ENCODE data around the gene AQR.

The AQR gene

GRCh38 chr15:34900748-34901147 is 68.8 kb downstream of the AQR start:
- Histone ChIP-seq H3K18ac (ENCODE audit: low read length) (no peak overlapping the region), H4K8ac (ENCODE audit: low read depth, low read length) (no peak overlapping the region), H2BK12ac (ENCODE audit: low read length) (no peak overlapping the region), H3K9ac (ENCODE audit: low read length) (no peak overlapping the region), H3K14ac (ENCODE audit: low read length) (no peak overlapping the region), H4K91ac (ENCODE audit: low read depth, low read length) (no peak overlapping the region), H2AFZ (ENCODE audit: insufficient read depth, low read length, poor library complexity) (no peak overlapping the region), H2BK120ac (ENCODE audit: insufficient read depth, low read length, poor library complexity) (no peak overlapping the region), H2BK5ac (ENCODE audit: low read depth, low read length, poor library complexity) (no peak overlapping the region), H4K12ac (ENCODE audit: low read depth, low read length) (no peak overlapping the region), H3K36me3 (ENCODE audit: control insufficient read depth in 1 of 2, insufficient read depth in 2 of 2, low read length in 2 of 2) (peaks cover 12% of the 10 kb centered on the region in 2 experiments), H3K4me3 (ENCODE audit: low read depth, low read length) (no peak overlapping the region), H3K4ac (ENCODE audit: low read depth, low read length) (no peak overlapping the region), H3K79me1 (ENCODE audit: low read length) (no peaks in the 10 kb centered on the region), H2AK5ac (ENCODE audit: low read length) (no peak overlapping the region), H3K4me1 (ENCODE audit: control insufficient read depth in 1 of 2, insufficient read depth in 2 of 2, low read length in 2 of 2) (no peaks in the 10 kb centered on the region), H3K9me3 (ENCODE audit: insufficient read depth, low read depth, low read length) (no peaks in the 10 kb centered on the region), H3K4me2 (ENCODE audit: low read length) (no peak overlapping the region), H3K27me3 (ENCODE audit: insufficient read depth, low read length) (no peaks in the 10 kb centered on the region), H3K27ac (ENCODE audit: low read depth, low read length) (no peak overlapping the region), H3K23ac (ENCODE audit: low read length) (no peak overlapping the region), H3K79me2 (ENCODE audit: control insufficient read depth, insufficient read depth, low read length, poor library complexity) (no peaks in the 10 kb centered on the region)
- no CpG with 5 or more reads among the region's 7 CpGs for WGBS (ENCODE audit: extremely low coverage, insufficient coverage, insufficient read length)
- no peak for DNase-seq

- Histone ChIP-seq H3K23ac (ENCODE audit: low read length) (no peak overlapping the region), H3K79me2 (ENCODE audit: control insufficient read depth, insufficient read depth, low read length, poor library complexity) (no peaks in the 10 kb centered on the region)
These were observed 73.4 kb downstream of the AQR start for GRCh38 chr15:34896183-34896582.

GRCh38 chr15:34893967-34894366 is 75.6 kb downstream of the AQR start:
- H3K18ac ChIP-seq (ENCODE audit: low read length): no peak overlapping the region
- H3K4me2 ChIP-seq (ENCODE audit: low read length): no peak overlapping the region
- no peaks in the 10 kb centered on the region for H3K79me2 ChIP-seq (ENCODE audit: control insufficient read depth, insufficient read depth, low read length, poor library complexity)
- no peak overlapping the region for H2AK5ac ChIP-seq (ENCODE audit: low read length)
- no peak overlapping the region for H2BK5ac ChIP-seq (ENCODE audit: low read depth, low read length, poor library complexity)
- H3K4me3 ChIP-seq (ENCODE audit: low read depth, low read length): no peak overlapping the region
- no peak overlapping the region for H3K27ac ChIP-seq (ENCODE audit: low read depth, low read length)
- H3K4ac ChIP-seq (ENCODE audit: low read depth, low read length): no peak overlapping the region
- H3K14ac ChIP-seq (ENCODE audit: low read length): no peak overlapping the region
- H4K12ac ChIP-seq (ENCODE audit: low read depth, low read length): no peak overlapping the region
- H3K4me1 ChIP-seq (ENCODE audit: control insufficient read depth in 1 of 2, insufficient read depth in 2 of 2, low read length in 2 of 2): no peaks in the 10 kb centered on the region
- no peak overlapping the region for H3K23ac ChIP-seq (ENCODE audit: low read length)
- no peak overlapping the region for H4K91ac ChIP-seq (ENCODE audit: low read depth, low read length)
- no peak for DNase-seq
- no peak overlapping the region for H2BK12ac ChIP-seq (ENCODE audit: low read length)
- H4K8ac ChIP-seq (ENCODE audit: low read depth, low read length): no peak overlapping the region
- no peak overlapping the region for H2BK120ac ChIP-seq (ENCODE audit: insufficient read depth, low read length, poor library complexity)
- peaks cover 6% of the 10 kb centered on the region for H3K9me3 ChIP-seq (ENCODE audit: insufficient read depth, low read depth, low read length)
- H3K27me3 ChIP-seq (ENCODE audit: insufficient read depth, low read length): no peaks in the 10 kb centered on the region
- no peak overlapping the region for H3K9ac ChIP-seq (ENCODE audit: low read length)
- no peaks in the 10 kb centered on the region for H3K79me1 ChIP-seq (ENCODE audit: low read length)
- H2AFZ ChIP-seq (ENCODE audit: insufficient read depth, low read length, poor library complexity): no peak overlapping the region
- peaks cover 13 to 14% of the 10 kb centered on the region in 2 experiments for H3K36me3 ChIP-seq (ENCODE audit: control insufficient read depth in 1 of 2, insufficient read depth in 2 of 2, low read length in 2 of 2)

More at GRCh38 chr15:34896183-34896582, 73.4 kb downstream of the AQR start:
- Histone ChIP-seq H3K27me3 (ENCODE audit: insufficient read depth, low read length) (no peaks in the 10 kb centered on the region), H3K14ac (ENCODE audit: low read length) (no peak overlapping the region), H2BK5ac (ENCODE audit: low read depth, low read length, poor library complexity) (no peak overlapping the region), H3K9me3 (ENCODE audit: insufficient read depth, low read depth, low read length) (peaks cover 6% of the 10 kb centered on the region), H3K4ac (ENCODE audit: low read depth, low read length) (no peak overlapping the region), H3K9ac (ENCODE audit: low read length) (no peak overlapping the region), H3K18ac (ENCODE audit: low read length) (no peak overlapping the region), H2BK120ac (ENCODE audit: insufficient read depth, low read length, poor library complexity) (no peak overlapping the region), H3K79me1 (ENCODE audit: low read length) (no peaks in the 10 kb centered on the region), H4K12ac (ENCODE audit: low read depth, low read length) (no peak overlapping the region), H3K4me1 (ENCODE audit: control insufficient read depth in 1 of 2, insufficient read depth in 2 of 2, low read length in 2 of 2) (no peaks in the 10 kb centered on the region), H2AFZ (ENCODE audit: insufficient read depth, low read length, poor library complexity) (no peak overlapping the region), H2AK5ac (ENCODE audit: low read length) (no peak overlapping the region), H3K27ac (ENCODE audit: low read depth, low read length) (no peak overlapping the region), H4K91ac (ENCODE audit: low read depth, low read length) (no peak overlapping the region), H3K36me3 (ENCODE audit: control insufficient read depth in 1 of 2, insufficient read depth in 2 of 2, low read length in 2 of 2) (peaks cover 19 to 23% of the 10 kb centered on the region in 2 experiments), H2BK12ac (ENCODE audit: low read length) (no peak overlapping the region), H3K4me2 (ENCODE audit: low read length) (no peak overlapping the region), H3K4me3 (ENCODE audit: low read depth, low read length) (no peak overlapping the region), H4K8ac (ENCODE audit: low read depth, low read length) (no peak overlapping the region)
- no peak for DNase-seq
- WGBS (ENCODE audit: extremely low coverage, insufficient coverage, insufficient read length): no CpG with 5 or more reads among the region's 5 CpGs

- Histone ChIP-seq H4K12ac (ENCODE audit: low read depth, low read length) (no peak overlapping the region), H3K27me3 (ENCODE audit: insufficient read depth, low read length) (no peaks in the 10 kb centered on the region), H2BK5ac (ENCODE audit: low read depth, low read length, poor library complexity) (no peak overlapping the region), H3K14ac (ENCODE audit: low read length) (no peak overlapping the region), H2BK12ac (ENCODE audit: low read length) (no peak overlapping the region), H2BK120ac (ENCODE audit: insufficient read depth, low read length, poor library complexity) (no peak overlapping the region), H4K8ac (ENCODE audit: low read depth, low read length) (no peak overlapping the region), H3K4ac (ENCODE audit: low read depth, low read length) (no peak overlapping the region), H3K9me3 (ENCODE audit: insufficient read depth, low read depth, low read length) (peaks cover 6% of the 10 kb centered on the region), H2AFZ (ENCODE audit: insufficient read depth, low read length, poor library complexity) (no peak overlapping the region), H3K18ac (ENCODE audit: low read length) (peak overlapping the region; percentile 84), H3K23ac (ENCODE audit: low read length) (no peak overlapping the region), H3K4me3 (ENCODE audit: low read depth, low read length) (no peak overlapping the region), H3K4me1 (ENCODE audit: control insufficient read depth in 1 of 2, insufficient read depth in 2 of 2, low read length in 2 of 2) (no peaks in the 10 kb centered on the region), H3K9ac (ENCODE audit: low read length) (no peak overlapping the region), H3K79me1 (ENCODE audit: low read length) (no peaks in the 10 kb centered on the region), H4K91ac (ENCODE audit: low read depth, low read length) (no peak overlapping the region), H3K4me2 (ENCODE audit: low read length) (no peak overlapping the region), H2AK5ac (ENCODE audit: low read length) (no peak overlapping the region), H3K79me2 (ENCODE audit: control insufficient read depth, insufficient read depth, low read length, poor library complexity) (no peaks in the 10 kb centered on the region), H3K36me3 (ENCODE audit: control insufficient read depth in 1 of 2, insufficient read depth in 2 of 2, low read length in 2 of 2) (peaks cover 13 to 15% of the 10 kb centered on the region in 2 experiments), H3K27ac (ENCODE audit: low read depth, low read length) (no peak overlapping the region)
- no CpG with 5 or more reads among the region's 7 CpGs for WGBS (ENCODE audit: extremely low coverage, insufficient coverage, insufficient read length)
- no peak for DNase-seq
These were observed 76.5 kb downstream of the AQR start for GRCh38 chr15:34892963-34893591.

Measured in trophoblast cell (in vitro differentiated cells and primary cell).